ENCODE results near the gene KLRD1.
A peak's percentile ranks its signal among the peaks of the same experiment; 100 is the strongest.
"Not testable (repeated sequence)": the region's sequence is repeated elsewhere in the genome, so short reads cannot be mapped to it uniquely, and the experiment has no call there.

The KLRD1 gene

DNA sequence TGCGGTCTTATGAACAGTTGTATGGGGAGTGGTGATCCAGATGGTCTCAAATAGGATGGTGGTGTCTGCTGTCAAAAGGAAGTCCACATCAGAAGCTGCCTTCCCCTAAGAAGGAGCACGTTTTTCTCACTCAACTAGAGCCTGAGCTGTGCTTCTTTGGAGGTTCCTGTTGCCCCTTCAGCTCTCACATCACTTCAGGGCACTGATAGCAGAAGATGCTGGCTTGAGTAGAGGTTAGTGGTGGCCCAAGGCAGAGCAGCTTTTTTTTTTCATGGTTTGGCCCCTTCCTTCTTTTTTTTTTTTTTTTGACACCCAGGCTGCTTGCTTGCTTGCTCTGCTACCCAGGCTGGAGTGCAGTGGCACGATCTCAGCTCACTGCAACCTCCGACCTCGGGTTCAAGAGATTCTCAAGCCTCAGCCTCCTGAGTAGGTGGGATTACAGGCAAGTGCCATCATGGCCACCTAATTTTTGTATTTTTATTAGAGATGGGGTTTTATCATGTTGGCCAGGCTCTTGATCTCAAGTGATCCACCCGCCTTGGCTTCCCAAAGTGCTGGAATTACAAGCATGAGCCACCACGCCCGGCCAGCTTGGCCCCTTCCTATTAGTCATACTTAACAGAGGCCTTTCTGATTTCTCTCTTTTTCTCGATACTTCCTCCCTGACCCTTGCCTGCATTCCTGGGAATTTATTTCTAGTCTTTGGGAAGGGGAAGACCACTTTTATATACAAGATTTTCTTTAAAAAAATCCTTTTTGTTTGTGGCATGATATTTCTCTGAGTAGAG is 31.6 kb downstream of the KLRD1 start:
- Histone ChIP-seq H3K4me3 (ENCODE audit: low read depth in 1 of 2, low read length in 2 of 2) (no peak overlapping the region), H3K27me3 (ENCODE audit: low read depth, low read length) (no peaks in the 10 kb centered on the region), H3K9me3 (ENCODE audit: control insufficient read depth in 1 of 2, low read length in 2 of 2) (no peaks in the 10 kb centered on the region), H3K27ac (ENCODE audit: low read length) (no peak overlapping the region), H3K36me3 (ENCODE audit: control insufficient read depth in 1 of 2, insufficient read depth in 2 of 2, low read length in 2 of 2) (no peaks in the 10 kb centered on the region), H3K4me1 (ENCODE audit: control insufficient read depth in 1 of 2, insufficient read depth in 2 of 2, low read length in 2 of 2) (no peaks in the 10 kb centered on the region)

DNA sequence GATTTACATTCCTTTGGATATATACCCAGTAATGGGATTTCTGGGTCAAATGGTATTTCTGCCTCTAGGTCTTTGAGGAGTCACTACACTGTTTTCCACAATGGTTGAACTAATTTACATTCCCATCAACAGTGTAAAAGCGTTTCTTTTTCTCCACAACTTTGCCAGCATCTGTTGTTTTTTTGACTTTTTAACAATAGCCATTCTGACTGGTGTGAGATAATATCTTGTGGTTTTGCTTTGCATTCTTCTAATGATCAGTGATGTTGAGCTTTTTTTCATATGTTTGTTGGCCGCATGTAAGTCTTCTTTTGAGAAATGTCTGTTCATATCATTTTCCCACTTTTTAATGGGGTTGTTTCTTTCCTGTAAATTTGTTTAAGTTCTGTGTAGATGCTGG is 33.3 kb downstream of the KLRD1 start:
- H3K9me3 ChIP-seq (ENCODE audit: control insufficient read depth in 1 of 2, low read length in 2 of 2); H3K27ac ChIP-seq (ENCODE audit: low read length); H3K4me1 ChIP-seq (ENCODE audit: control insufficient read depth in 1 of 2, insufficient read depth in 2 of 2, low read length in 2 of 2); H3K36me3 ChIP-seq (ENCODE audit: control insufficient read depth in 1 of 2, insufficient read depth in 2 of 2, low read length in 2 of 2); H3K27me3 ChIP-seq (ENCODE audit: low read depth, low read length); H3K4me3 ChIP-seq (ENCODE audit: low read depth in 1 of 2, low read length in 2 of 2): not testable (repeated sequence)

DNA sequence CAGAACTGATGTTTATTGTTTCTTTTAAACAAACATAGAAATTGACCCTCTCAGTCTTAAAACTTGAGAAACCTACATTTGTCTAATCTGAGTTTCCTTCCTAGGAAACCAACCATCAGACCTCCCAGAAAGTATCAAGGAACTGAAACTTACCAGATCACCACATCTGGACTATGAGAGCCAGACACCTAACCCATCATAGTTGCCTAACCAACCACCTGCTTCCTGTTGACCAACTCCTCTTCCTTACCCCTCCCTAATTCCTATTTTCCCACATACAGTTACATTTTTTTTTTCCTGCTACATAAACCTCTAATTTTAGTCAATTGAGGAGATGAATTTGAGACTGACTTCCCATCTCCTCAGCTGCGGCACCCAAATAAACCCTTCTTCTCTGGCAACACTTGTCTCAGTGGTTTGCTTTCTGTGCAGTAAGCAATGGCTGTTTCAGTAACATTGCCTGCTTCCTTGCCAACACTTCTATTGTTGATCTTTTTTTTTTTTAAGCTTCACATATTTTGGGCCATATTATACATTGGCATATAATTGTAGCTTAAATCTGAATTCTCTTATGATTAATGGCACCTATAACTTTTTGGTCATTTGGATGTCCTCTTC is 34.3 kb downstream of the KLRD1 start:
- H3K4me3 ChIP-seq (ENCODE audit: low read depth in 1 of 2, low read length in 2 of 2): no peak overlapping the region
- no peaks in the 10 kb centered on the region for H3K36me3 ChIP-seq (ENCODE audit: control insufficient read depth in 1 of 2, insufficient read depth in 2 of 2, low read length in 2 of 2)
- no peaks in the 10 kb centered on the region for H3K4me1 ChIP-seq (ENCODE audit: control insufficient read depth in 1 of 2, insufficient read depth in 2 of 2, low read length in 2 of 2)
- H3K9me3 ChIP-seq (ENCODE audit: control insufficient read depth in 1 of 2, low read length in 2 of 2): no peaks in the 10 kb centered on the region
- no peak overlapping the region for H3K27ac ChIP-seq (ENCODE audit: low read length)
- H3K27me3 ChIP-seq (ENCODE audit: low read depth, low read length): no peaks in the 10 kb centered on the region

DNA sequence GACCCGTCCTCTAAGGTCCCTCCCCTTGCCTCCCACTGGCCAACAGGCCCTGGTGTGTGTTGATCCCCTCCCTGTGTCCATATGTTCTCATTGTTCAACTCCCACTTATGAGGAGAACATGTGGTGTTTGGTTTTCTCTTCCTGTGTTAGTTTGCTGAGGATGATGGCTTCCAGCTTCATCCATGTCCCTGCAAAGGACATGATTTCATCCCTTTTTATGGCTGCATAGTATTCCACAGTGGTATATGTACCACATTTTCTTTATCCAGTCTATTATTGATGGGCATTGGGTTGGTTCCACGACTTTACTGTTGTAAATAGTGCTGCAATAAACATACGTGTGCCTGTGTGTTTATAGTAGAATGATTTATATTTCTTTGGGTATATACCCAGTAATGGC is 43.8 kb downstream of the KLRD1 start:
- H3K36me3 ChIP-seq (ENCODE audit: control insufficient read depth in 1 of 2, insufficient read depth in 2 of 2, low read length in 2 of 2); H3K27me3 ChIP-seq (ENCODE audit: low read depth, low read length); H3K4me3 ChIP-seq (ENCODE audit: low read depth in 1 of 2, low read length in 2 of 2); H3K9me3 ChIP-seq (ENCODE audit: control insufficient read depth in 1 of 2, low read length in 2 of 2); H3K4me1 ChIP-seq (ENCODE audit: control insufficient read depth in 1 of 2, insufficient read depth in 2 of 2, low read length in 2 of 2); H3K27ac ChIP-seq (ENCODE audit: low read length): not testable (repeated sequence)

DNA sequence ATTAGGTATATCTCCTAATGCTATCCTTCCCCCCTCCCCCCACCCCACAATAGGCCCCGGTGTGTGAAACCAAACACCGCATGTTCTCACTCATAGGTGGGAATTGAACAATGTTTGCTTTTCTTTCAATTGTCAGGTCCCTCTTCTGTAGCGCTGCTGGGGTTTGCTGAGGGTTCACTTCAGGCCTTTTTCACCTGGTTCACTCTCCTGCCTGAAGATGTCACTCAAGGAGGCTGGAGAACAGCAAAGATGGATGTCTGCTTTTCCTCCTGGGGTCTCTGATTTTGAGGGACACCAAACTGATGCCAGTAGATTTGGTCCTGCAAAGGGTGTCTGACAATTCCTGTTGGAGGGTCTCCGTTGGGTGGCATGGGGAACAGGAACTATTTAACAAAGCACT is 46.4 kb downstream of the KLRD1 start:
- no peak overlapping the region for H3K4me3 ChIP-seq (ENCODE audit: low read depth in 1 of 2, low read length in 2 of 2)
- no peaks in the 10 kb centered on the region for H3K27me3 ChIP-seq (ENCODE audit: low read depth, low read length)
- no peaks in the 10 kb centered on the region for H3K4me1 ChIP-seq (ENCODE audit: control insufficient read depth in 1 of 2, insufficient read depth in 2 of 2, low read length in 2 of 2)
- no peaks in the 10 kb centered on the region for H3K36me3 ChIP-seq (ENCODE audit: control insufficient read depth in 1 of 2, insufficient read depth in 2 of 2, low read length in 2 of 2)
- no peak overlapping the region for H3K27ac ChIP-seq (ENCODE audit: low read length)
- H3K9me3 ChIP-seq (ENCODE audit: control insufficient read depth in 1 of 2, low read length in 2 of 2): no peaks in the 10 kb centered on the region

DNA sequence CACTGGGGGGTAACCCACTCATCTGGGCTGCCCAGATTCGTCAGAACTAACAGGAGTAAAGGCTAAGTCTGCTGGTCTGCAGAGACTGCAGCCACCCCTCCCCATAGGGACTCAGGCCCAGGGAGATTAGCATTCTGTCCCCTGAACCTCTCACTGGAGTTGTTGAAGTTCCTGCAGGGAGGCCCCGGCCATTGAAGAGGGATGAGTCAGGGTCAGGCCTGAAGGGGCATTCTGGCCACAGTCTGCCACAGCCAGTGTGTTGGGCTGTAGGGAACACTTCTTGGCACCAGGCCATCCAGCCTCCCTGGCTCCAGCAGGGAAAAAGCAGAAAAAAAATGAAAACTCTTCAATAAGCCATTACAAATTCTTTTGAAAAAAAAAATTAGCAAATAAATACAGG is 46.8 kb downstream of the KLRD1 start:
- Histone ChIP-seq H3K4me3 (ENCODE audit: low read depth in 1 of 2, low read length in 2 of 2) (no peak overlapping the region), H3K27me3 (ENCODE audit: low read depth, low read length) (no peaks in the 10 kb centered on the region), H3K36me3 (ENCODE audit: control insufficient read depth in 1 of 2, insufficient read depth in 2 of 2, low read length in 2 of 2) (no peaks in the 10 kb centered on the region), H3K4me1 (ENCODE audit: control insufficient read depth in 1 of 2, insufficient read depth in 2 of 2, low read length in 2 of 2) (no peaks in the 10 kb centered on the region), H3K9me3 (ENCODE audit: control insufficient read depth in 1 of 2, low read length in 2 of 2) (no peaks in the 10 kb centered on the region), H3K27ac (ENCODE audit: low read length) (no peak overlapping the region)

GRCh38 chr12:10358131-10358530 is 50.5 kb downstream of the KLRD1 start:
- Histone ChIP-seq H3K4me3 (ENCODE audit: low read depth in 1 of 2, low read length in 2 of 2) (no peak overlapping the region), H3K36me3 (ENCODE audit: control insufficient read depth in 1 of 2, insufficient read depth in 2 of 2, low read length in 2 of 2) (no peaks in the 10 kb centered on the region), H3K27ac (ENCODE audit: low read length) (no peak overlapping the region), H3K4me1 (ENCODE audit: control insufficient read depth in 1 of 2, insufficient read depth in 2 of 2, low read length in 2 of 2) (peaks cover 0 to 3% of the 10 kb centered on the region in 2 donors), H3K27me3 (ENCODE audit: low read depth, low read length) (no peaks in the 10 kb centered on the region), H3K9me3 (ENCODE audit: control insufficient read depth in 1 of 2, low read length in 2 of 2) (no peaks in the 10 kb centered on the region)

DNA sequence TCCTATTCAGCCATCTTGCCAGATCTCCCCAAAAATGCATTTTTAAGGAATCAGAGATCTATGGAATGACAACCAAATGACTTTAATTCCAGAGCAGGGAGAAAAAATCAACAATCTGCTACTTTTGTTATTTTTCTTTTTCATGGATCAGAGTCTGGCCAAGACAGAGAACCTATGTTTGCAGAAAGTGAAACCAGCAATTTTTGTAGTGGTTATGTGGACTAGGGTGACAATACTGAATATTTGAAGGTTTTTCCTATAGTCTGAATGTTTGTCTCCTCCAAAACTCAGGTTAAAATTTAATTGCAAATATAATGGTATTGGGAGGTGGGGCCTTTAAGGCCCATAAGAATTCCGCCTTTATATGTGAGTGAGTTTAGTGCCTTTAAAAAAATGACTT is 51.3 kb downstream of the KLRD1 start:
- Histone ChIP-seq H3K27me3 (ENCODE audit: low read depth, low read length) (no peaks in the 10 kb centered on the region), H3K36me3 (ENCODE audit: control insufficient read depth in 1 of 2, insufficient read depth in 2 of 2, low read length in 2 of 2) (no peaks in the 10 kb centered on the region), H3K9me3 (ENCODE audit: control insufficient read depth in 1 of 2, low read length in 2 of 2) (no peaks in the 10 kb centered on the region)

DNA sequence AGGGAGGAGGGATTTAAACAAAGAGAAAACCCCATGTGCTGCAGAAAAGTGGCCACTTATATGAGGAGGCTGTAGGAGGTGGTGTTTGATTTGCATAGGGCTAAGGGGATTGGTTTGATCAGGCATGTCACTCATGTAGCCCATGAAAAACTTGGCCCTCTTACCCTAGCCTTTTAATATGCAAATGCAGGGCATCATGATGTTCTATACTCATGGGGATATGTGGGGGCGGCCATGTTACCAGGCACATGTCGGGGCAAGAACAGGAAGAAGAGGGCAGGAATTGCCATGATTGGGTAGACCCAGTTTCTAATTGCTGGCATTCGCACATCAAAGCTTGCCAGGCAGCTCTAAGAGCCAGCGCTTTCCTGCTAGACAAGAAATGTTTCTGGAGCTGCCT is 53.4 kb downstream of the KLRD1 start:
- H3K27ac ChIP-seq (ENCODE audit: low read length): no peak overlapping the region
- H3K36me3 ChIP-seq (ENCODE audit: control insufficient read depth in 1 of 2, insufficient read depth in 2 of 2, low read length in 2 of 2): no peaks in the 10 kb centered on the region
- H3K27me3 ChIP-seq (ENCODE audit: low read depth, low read length): no peaks in the 10 kb centered on the region
- no peak overlapping the region for H3K4me3 ChIP-seq (ENCODE audit: low read depth in 1 of 2, low read length in 2 of 2)
- no peaks in the 10 kb centered on the region for H3K9me3 ChIP-seq (ENCODE audit: control insufficient read depth in 1 of 2, low read length in 2 of 2)
- peaks cover 11 to 12% of the 10 kb centered on the region in 2 donors for H3K4me1 ChIP-seq (ENCODE audit: control insufficient read depth in 1 of 2, insufficient read depth in 2 of 2, low read length in 2 of 2)

More for the DNA sequence above, 51.3 kb downstream of the KLRD1 start:
- H3K27ac ChIP-seq (ENCODE audit: low read length): no peak overlapping the region
- peaks cover under 1 to 3% of the 10 kb centered on the region in 2 donors for H3K4me1 ChIP-seq (ENCODE audit: control insufficient read depth in 1 of 2, insufficient read depth in 2 of 2, low read length in 2 of 2)
- no peak overlapping the region for H3K4me3 ChIP-seq (ENCODE audit: low read depth in 1 of 2, low read length in 2 of 2)

DNA sequence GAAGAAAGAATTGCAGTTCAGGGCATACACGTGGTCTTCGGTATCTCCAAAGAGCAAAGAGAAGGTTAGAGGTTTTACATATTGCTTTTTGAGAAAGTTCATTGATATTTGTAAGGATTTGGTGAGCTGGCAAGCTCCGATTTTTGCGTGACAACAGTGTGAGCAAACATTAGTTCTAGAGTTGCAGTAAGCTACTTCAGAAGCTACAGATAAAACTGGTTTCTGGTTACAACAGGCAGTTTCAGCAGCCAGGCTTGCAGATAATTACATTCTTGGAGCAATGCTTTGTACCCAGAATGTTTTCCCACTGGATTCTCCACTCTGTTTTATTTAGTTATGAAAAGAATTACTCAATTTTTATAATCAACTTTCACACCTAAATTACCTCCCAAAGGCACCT is 54.0 kb downstream of the KLRD1 start:
- Histone ChIP-seq H3K27me3 (ENCODE audit: low read depth, low read length) (no peaks in the 10 kb centered on the region), H3K4me3 (ENCODE audit: low read depth in 1 of 2, low read length in 2 of 2) (no peak overlapping the region), H3K27ac (ENCODE audit: low read length) (no peak overlapping the region), H3K36me3 (ENCODE audit: control insufficient read depth in 1 of 2, insufficient read depth in 2 of 2, low read length in 2 of 2) (no peaks in the 10 kb centered on the region), H3K4me1 (ENCODE audit: control insufficient read depth in 1 of 2, insufficient read depth in 2 of 2, low read length in 2 of 2) (peaks cover 14 to 17% of the 10 kb centered on the region in 2 donors), H3K9me3 (ENCODE audit: control insufficient read depth in 1 of 2, low read length in 2 of 2) (no peaks in the 10 kb centered on the region)

GRCh38 chr12:10362325-10362724 is 54.7 kb downstream of the KLRD1 start:
- Histone ChIP-seq H3K36me3 (ENCODE audit: control insufficient read depth in 1 of 2, insufficient read depth in 2 of 2, low read length in 2 of 2) (no peaks in the 10 kb centered on the region), H3K27ac (ENCODE audit: low read length) (peak overlapping the region; percentile 95), H3K9me3 (ENCODE audit: control insufficient read depth in 1 of 2, low read length in 2 of 2) (no peaks in the 10 kb centered on the region), H3K4me3 (ENCODE audit: low read depth in 1 of 2, low read length in 2 of 2) (peak overlapping the region in 1 of 2 donors; percentile 65), H3K27me3 (ENCODE audit: low read depth, low read length) (no peaks in the 10 kb centered on the region), H3K4me1 (ENCODE audit: control insufficient read depth in 1 of 2, insufficient read depth in 2 of 2, low read length in 2 of 2) (peaks cover 14 to 20% of the 10 kb centered on the region in 2 donors)
